ENCODE data around the gene PBX4. TPM values are rescaled to one million over a fixed set of nuclear protein-coding genes. Genes with fewer than 3 reads are reported as not detected.

PBX4 gene
- total and polyA plus RNA-seq, 10 of the 15 experiments (the other 5 are each of a cell fraction or from before 2014, with no cell fraction given): 0.18 to 17.3 (median 4.2) TPM

DNA sequence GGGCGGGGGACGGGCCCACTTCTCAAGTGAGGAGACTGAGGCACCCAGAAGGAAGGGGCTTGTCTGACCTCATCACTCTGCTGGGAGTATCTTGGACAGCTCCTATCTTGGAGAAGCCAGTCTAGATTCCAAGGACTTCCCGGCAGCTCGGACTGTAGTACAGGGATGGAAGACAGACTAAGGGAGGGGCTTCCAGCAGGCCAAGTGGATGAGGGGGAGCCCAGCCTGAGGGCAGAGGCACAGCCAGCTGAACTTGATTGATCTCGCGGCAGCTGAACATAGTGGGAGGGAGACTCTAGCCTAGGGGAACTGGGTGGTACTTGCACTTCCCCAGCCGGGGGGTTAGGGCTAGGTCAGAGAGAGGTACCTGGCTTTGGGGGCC lies 79.7 kb downstream of the PBX4 start (continued):
- TF ChIP-seq, protein P1, sequence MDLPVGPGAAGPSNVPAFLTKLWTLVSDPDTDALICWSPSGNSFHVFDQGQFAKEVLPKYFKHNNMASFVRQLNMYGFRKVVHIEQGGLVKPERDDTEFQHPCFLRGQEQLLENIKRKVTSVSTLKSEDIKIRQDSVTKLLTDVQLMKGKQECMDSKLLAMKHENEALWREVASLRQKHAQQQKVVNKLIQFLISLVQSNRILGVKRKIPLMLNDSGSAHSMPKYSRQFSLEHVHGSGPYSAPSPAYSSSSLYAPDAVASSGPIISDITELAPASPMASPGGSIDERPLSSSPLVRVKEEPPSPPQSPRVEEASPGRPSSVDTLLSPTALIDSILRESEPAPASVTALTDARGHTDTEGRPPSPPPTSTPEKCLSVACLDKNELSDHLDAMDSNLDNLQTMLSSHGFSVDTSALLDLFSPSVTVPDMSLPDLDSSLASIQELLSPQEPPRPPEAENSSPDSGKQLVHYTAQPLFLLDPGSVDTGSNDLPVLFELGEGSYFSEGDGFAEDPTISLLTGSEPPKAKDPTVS (IDR thresholded peaks at IDR 0.05; ENCODE audit: low read depth, low read length): no peak
- no peak for TF ChIP-seq ZNF274 (IDR thresholded peaks at IDR 0.05; ENCODE audit: insufficient read depth, insufficient read length)

DNA sequence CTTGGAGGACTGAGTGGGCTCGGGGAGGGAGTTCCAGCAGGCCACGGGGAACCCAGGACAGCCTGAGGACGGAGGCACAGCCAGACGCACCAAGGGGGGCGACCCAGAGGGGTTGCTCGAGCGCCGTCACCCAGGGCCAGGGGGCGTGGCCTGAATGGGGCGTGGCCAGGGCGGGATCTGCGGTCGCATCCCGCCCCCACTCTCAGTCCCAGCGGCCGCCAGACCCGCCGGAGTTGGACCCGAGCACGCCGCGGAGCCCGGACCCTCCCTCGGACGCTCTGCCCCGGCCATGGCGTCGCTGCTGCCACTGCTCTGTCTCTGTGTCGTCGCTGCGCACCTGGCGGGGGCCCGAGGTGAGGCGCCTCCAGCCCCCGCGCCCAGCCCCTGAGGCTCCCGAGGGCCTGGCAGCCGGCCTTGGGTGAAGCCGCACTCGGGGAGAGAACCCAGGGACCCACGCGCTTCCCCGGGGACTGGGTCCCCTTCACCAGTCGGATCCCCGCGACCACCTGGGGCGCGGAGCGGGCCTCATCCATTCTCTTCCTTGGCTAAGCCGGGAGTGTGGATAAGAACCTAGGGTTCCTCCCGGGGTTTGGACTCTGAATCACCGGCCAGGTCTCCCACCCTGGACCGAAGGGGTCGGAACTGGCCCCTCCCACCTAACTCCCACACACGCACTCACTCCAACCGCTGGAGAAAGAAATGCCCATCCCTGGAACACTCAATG lies 80.3 kb downstream of the PBX4 start, which contains the start of gene CILP2:
Gene CILP2, plus strand, starts transcription at position 205 of the 724 bp plus-strand sequence. Its CDS starts 85 bp downstream, at position 290.
- H2AFZ ChIP-seq (ENCODE audit: control insufficient read depth, low read depth, low read length): no peak within 1 kb of the TSS
- TF ChIP-seq, protein P2, sequence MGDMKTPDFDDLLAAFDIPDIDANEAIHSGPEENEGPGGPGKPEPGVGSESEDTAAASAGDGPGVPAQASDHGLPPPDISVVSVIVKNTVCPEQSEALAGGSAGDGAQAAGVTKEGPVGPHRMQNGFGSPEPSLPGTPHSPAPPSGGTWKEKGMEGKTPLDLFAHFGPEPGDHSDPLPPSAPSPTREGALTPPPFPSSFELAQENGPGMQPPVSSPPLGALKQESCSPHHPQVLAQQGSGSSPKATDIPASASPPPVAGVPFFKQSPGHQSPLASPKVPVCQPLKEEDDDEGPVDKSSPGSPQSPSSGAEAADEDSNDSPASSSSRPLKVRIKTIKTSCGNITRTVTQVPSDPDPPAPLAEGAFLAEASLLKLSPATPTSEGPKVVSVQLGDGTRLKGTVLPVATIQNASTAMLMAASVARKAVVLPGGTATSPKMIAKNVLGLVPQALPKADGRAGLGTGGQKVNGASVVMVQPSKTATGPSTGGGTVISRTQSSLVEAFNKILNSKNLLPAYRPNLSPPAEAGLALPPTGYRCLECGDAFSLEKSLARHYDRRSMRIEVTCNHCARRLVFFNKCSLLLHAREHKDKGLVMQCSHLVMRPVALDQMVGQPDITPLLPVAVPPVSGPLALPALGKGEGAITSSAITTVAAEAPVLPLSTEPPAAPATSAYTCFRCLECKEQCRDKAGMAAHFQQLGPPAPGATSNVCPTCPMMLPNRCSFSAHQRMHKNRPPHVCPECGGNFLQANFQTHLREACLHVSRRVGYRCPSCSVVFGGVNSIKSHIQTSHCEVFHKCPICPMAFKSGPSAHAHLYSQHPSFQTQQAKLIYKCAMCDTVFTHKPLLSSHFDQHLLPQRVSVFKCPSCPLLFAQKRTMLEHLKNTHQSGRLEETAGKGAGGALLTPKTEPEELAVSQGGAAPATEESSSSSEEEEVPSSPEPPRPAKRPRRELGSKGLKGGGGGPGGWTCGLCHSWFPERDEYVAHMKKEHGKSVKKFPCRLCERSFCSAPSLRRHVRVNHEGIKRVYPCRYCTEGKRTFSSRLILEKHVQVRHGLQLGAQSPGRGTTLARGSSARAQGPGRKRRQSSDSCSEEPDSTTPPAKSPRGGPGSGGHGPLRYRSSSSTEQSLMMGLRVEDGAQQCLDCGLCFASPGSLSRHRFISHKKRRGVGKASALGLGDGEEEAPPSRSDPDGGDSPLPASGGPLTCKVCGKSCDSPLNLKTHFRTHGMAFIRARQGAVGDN (IDR thresholded peaks at IDR 0.05): no peak
- TF ChIP-seq, protein P3, sequence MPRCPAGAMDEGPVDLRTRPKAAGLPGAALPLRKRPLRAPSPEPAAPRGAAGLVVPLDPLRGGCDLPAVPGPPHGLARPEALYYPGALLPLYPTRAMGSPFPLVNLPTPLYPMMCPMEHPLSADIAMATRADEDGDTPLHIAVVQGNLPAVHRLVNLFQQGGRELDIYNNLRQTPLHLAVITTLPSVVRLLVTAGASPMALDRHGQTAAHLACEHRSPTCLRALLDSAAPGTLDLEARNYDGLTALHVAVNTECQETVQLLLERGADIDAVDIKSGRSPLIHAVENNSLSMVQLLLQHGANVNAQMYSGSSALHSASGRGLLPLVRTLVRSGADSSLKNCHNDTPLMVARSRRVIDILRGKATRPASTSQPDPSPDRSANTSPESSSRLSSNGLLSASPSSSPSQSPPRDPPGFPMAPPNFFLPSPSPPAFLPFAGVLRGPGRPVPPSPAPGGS (IDR thresholded peaks at IDR 0.05; ENCODE audit: borderline replicate concordance, insufficient read depth, low read depth, low read length, poor library complexity, severe bottlenecking): peak; percentile 28
- TF ChIP-seq RUNX3 (IDR thresholded peaks at IDR 0.05; ENCODE audit: low read length): peak; percentile 35
- intact Hi-C loops (cut with micrococcal nuclease; ENCODE audit: unreplicated experiment): no loop called here
- no peak within 1 kb of the TSS for H3K4me3 ChIP-seq
- WGBS (ENCODE audit: insufficient coverage, insufficient replicate concordance, low lambda C conversion rate, missing lambda C conversion rate): 7% methylated on average over 36 of the region's 56 CpGs
- H3K4me1 ChIP-seq (ENCODE audit: control insufficient read depth, insufficient read depth, low read length): peaks cover 3% of the 10 kb centered on the region
- no peaks in the 10 kb centered on the region for H3K36me3 ChIP-seq (ENCODE audit: control insufficient read depth in 2 of 2, insufficient read depth in 2 of 2, low read length in 1 of 2)
- ChIA-PET RAD21 (ENCODE audit: unreplicated experiment) (no interaction called here), SMC1A (ENCODE audit: uncharacterized antibody, unreplicated experiment) (no interaction called here), POLR2A (no interaction called here), CTCF (interaction anchor here (1.0 to 1.7 kb wide), 2 partner anchors 16 to 106 kb away, joined by 3 to 5 read pairs; no protein-coding TSS in a partner anchor)
- no peaks in the 10 kb centered on the region for H3K79me2 ChIP-seq (ENCODE audit: control insufficient read depth, insufficient read depth, low read length)
- H3K9me3 ChIP-seq (replicated peaks; ENCODE audit: control insufficient read depth, insufficient read depth, low read length): no peaks in the 10 kb centered on the region; the same call in 2 of the 3 replicates
- in situ Hi-C loops (cut with MboI): loop anchor here (25.0 kb wide), 4 partner anchors 874 to 1499 kb away; partner anchors contain the start of genes ZNF66 and ZNF737
- ATAC-seq (peak; percentile 13; the same call in 2 of the 3 replicates), FAIRE-seq (no peak), DNase-seq (ENCODE audit: low read depth, low spot score) (no peak)
- no TSS peak for BruUV-seq (replicated peaks)
- no peak within 1 kb of the TSS for H3K27ac ChIP-seq (ENCODE audit: control insufficient read depth, insufficient read depth)
- H3K9ac ChIP-seq (ENCODE audit: control insufficient read depth, insufficient read depth, low read length): no peak within 1 kb of the TSS
- peaks cover 0 to 3% of the 10 kb centered on the region in 2 experiments; a peak in 1 of 4 replicates for H3K27me3 ChIP-seq (replicated peaks in 1 of 2; ENCODE audit: control insufficient read depth in 2 of 2, insufficient read depth in 2 of 2, low read length in 1 of 2)
- peak within 1 kb of the TSS; percentile 25; the same call in 1 of the 2 replicates for H3K4me2 ChIP-seq (ENCODE audit: control insufficient read depth, insufficient read depth)
- no peaks in the 10 kb centered on the region for H4K20me1 ChIP-seq (ENCODE audit: control insufficient read depth, insufficient read depth)
